Activated gamma-delta T cell treated with anti-CD3 and anti-CD28 coated beads, Interleukin-2, amount 50 U/mL, for 16 hours (primary cell): ENCODE data around the gene ZNF341.

Experiments used
- DNase-seq: peaks from one replicate; pipeline ENCODE4 v3.0.0-alpha.2; 2020; ENCODE audit warnings: low read depth

Gene ZNF341

DNA sequence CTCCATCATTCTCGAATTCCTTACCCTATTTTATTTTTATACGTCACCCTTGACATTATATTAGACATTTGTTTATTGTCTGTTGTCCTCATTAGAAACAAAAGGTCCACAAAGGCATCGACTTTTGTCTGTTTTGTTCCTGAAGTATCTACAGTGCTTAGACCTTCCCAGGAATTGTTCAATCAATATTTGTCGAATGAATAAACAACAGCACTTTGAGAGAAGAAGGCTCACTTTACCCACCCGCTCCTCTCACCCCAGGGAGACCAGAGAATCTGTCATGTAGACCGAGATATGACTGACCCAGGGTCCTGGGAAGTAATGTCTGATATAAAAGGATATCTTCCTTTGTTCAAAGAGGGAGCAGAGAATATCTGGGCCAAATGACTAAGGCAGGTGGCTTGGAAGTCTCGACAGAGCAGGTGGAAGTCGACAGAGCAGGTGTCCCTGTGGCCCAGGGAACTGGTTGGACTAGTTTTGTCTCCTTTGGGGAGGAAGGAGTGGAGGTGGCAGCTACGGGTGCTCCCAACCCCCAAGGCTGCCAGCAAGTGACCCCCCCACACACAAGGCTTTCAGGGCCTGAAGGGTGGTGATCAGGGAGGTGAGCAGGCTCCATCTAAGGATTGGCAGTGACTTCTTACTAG lies 64.6 kb downstream of the ZNF341 start:
- DNase-seq = no peak

DNA sequence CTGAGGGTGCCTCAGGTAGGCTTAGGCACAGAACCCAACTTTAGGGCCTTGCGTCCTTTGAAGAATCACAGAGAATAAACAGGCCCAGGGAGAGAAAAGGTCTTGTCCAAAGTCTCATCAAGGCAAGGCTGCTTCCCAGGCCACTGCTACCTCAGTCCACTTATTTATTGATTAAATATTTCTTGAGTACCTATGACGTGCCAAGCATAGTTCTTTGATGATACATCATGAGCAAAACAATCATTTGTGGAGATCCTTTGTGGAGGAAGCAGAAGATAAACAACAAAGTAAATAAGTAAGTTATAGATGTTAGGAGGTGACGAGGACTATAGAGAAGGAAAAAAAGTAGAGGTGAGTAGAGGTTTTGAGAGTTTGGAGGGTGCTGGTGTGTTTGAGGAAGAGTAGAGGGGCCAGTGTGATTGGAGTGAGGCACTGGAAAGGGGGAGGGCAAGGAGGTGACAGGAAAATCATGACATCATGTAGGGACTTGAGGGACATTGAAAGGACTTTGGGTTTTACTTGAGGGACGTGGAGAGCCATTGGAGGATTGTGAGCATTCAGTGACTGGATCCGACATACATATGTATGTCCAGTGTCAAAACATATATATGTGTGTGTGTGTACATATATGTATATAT lies 65.2 kb downstream of the ZNF341 start:
- no peak for DNase-seq

DNA sequence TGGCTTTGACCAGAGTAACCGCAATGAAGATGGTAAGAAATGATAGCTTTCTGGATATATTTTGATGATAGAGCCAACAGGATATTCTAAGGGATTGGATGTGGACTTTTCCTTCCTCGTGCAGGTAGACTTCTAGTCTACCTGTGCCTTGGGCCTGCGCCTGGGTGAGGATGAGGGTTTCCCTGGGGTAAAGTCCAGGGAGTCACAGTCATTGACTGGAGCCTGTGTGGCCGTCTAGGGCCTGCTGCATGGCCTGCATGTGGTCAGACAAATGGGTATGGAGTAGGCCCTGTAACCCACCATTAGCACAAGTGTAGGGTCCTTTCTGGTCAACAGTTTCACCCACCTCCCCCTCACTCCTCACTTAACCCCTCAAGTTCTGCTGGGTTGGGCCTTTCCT lies 66.6 kb downstream of the ZNF341 start:
- DNase-seq = no peak

DNA sequence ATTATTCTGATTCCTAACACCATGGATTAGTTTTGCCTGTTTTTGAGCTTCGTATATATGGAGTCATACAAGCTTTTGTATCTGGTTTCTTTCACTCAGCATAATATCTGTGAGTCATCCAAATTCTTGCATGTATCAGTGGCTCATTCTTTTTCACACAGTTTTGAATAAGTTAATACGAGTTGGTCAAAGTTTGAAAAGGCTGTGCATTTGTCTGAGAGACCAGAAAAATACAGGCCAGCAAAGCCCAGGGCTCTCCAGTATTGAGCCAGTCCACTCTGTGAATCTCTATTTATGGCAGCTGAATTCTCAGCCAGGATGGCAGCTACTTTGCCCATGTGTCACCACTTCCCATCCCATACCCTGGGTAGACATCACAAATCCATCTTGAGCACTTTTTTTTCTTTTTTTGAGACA lies 72.1 kb downstream of the ZNF341 start:
- no peak for DNase-seq

DNA sequence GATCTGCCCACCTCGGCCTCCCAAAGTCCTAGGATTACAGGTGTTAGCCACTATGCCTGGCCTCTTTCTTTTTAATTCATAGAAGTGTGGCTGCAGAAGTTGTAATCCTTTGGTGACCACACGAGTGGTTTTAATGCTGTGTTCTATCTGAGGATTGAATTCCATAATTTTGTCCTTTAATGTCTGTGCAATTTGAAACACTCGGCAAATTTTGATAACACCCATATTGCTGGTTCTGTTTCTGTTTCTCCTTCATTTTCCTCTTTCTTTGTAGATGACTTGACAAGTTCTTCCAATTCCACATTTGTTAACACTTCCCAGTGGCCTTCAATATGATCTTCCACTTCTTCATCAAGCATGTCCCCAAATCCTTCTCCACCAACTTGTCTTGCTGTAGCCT lies 76.6 kb downstream of the ZNF341 start:
- no peak for DNase-seq

DNA sequence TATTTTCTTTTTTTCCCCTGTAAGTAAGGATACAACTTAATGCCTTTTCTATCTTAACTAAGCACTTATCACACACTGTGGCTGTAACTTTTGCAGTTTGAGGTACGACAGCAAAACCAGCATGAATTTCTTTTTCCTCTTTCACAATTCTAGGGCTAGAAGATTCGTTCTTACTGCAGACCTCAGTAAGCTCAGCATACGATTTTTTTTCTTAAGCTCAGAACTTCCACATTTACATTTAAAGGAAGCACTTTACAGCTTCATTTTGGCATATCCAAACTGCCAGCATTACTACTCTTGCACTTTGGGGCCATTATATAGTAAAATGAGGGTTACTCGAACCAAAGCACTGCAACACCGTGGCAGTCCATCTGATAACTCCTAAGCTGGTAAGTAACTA lies 78.5 kb downstream of the ZNF341 start:
- DNase-seq = no peak

DNA sequence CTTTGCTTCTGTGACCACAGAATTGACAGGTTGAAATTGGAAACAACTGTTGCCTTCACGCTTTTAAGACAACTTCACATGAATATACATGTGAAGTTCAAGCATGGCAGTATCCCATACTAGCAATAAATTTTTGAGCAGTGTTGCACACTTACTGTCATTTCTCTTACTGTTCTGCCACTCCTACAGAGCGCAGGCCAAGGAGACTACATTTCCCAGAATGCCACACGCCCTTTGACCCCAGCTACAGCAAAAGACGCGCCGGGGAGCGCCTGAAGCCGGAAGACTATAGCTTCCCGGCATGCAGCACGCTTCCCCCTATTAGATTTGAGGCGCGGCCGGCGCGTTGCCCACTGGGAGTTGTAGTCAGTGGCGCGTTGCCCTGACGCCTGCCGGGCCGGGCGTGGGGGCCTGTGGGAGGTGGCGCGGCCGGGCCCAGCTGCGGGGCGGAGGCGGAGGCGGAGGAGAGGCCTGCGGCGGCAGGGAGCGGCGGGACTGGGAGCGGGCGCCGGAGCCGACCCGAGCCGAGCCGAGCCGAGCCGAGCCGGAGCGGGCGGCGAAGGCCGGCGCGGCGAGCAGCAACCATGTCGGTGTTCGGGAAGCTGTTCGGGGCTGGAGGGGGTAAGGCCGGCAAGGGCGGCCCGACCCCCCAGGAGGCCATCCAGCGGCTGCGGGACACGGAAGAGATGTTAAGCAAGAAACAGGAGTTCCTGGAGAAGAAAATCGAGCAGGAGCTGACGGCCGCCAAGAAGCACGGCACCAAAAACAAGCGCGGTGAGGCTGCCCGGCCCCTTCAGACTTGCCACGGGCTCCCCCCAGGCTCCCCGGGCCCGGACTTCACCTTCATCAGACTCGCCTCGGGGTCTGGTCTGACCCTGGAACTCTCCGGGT lies 79.3 kb downstream of the ZNF341 start, which contains the start of gene CHMP4B:
Gene CHMP4B (plus strand): TSS at position 464 of the 891 bp plus-strand sequence. CDS start 121 bp downstream, at position 585.
- DNase-seq = peak; percentile 98

DNA sequence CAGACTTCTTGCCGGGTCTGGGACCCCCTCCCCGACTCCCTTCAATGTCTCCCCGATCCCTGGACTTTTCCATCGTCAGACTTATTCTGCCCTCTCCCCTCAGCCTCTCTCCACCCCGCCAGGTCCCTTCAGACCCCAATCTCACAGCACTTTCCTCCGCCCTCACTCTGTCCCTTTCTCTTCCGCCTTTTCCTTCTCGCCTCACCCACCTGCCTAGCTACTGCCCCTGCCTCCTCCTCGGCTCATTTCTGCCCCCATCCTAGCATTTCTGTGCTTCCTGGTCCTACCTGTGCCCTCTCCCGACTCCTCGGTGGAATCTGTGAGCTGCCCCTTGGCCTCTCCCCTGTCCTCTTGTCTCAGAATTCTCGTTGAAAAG lies 80.0 kb downstream of the ZNF341 start:
- DNase-seq = no peak

DNA sequence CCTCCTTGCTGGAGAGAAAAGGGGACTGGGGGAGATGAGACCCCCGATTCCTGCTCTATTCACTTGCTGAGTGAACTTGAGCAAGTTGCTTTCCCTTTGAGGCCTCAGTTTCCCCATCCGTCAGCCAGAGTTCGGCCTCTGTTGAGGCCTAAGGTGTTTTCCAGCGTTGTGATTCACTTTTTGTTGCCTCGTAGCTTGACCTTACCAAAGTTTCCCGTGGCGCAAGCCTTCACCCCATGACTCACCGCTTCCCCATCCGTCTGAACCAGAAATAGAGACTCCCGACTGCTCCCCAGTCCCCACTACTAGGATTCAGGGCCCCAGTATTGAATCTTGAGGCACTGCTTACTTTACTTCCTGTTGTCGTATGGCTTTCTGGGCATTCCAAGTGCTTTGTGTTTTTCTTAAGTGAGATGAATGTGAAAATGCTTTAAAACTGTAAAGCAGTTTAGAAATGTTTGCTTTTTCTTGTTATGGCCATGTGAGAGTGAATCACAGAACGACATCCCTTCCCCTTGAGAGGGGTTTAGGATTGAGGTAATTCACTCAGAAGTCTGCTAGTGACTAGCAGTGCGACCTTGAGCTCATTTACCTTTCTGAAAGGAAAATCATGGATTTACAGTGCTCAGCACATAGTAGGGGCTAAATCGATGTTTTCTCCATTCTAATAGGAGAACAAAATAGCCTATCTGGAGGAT lies 80.5 kb downstream of the ZNF341 start:
- peak; percentile 30 for DNase-seq

DNA sequence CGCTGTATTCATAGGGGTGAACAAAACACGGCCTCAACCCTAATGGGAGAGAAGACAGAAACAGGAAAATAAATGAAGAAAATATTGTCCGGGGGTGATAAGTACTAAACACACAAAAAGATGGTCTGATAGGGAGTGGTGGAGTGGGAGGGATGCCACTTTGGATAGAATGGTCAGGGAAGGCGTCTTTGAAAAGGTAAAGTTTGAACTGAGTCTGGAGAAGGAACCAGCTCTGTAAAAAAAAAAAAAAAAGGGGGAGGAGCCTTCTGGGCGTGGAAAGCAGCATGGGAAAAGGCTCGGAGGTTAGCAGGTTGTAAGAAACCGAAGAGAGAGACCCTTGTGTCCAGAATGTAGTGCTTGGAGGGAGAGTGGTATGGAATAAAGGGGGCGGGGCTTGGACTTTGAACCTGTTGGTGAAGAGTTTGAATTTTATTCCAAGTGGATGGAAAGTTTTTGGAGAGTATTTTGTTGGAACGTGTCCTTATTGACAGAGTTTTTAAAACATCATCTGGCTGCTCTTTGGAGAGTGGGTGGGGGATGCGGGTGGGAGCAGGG lies 81.2 kb downstream of the ZNF341 start:
- DNase-seq = no peak

DNA sequence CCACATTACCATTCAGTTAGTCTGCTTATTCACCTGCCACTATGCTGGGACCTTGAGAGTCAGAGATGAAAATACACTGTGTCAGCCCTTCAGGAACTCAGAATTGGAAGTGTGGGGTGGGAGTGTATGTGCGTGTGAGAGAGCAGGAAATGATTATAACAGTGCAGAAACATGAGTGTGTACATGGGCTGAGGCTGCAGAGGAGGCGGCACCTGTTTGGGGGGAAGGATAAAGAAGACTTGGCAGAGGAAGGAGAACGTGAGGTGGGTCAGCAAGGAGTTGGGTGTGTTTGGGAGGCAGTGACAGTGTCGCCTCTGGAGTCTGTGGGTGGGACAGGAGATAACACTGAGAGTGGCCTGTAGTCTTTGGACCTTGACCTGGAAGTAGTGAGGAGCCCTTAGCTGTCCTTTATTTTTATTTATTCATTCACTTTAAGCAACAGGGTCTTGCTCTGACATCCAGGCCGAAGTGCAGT lies 82.5 kb downstream of the ZNF341 start:
- DNase-seq = no peak

DNA sequence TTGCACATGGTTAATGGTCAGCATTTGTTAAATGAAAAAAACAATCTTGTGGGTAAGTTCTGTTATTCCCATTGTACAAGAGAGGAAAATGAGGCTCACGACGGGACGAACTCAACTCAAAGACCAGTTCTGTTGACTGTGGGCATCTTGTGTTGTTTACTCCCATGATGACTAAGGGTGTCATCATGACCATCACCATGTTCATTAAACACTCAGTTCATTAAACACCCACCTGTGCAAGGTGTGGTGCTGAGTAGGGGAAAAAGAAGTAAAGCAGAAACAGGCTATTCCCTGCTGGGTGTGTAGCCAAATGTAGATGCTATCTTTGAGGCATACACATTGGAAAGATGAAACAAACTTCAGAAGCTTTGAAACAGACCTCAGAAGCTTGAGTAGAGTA lies 83.9 kb downstream of the ZNF341 start:
- no peak for DNase-seq

DNA sequence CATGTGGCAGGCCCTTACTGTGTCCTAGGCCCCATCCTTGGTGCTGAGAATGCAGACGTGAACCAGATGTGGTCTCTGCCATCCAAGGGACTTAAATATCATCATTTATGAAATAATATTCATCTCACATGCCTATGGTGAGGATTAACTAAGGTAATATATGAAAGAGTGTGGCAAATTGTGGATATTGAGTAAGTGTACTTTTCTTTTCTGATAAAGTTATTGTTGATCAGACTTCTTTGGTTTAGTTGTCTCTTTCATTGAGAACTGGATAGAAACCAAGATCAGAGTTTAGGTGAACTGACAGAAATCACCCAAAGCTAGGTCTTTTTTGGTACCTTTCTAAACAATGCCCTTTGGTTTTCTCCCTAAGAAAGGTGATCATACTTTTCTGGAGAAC lies 84.4 kb downstream of the ZNF341 start:
- DNase-seq = no peak

DNA sequence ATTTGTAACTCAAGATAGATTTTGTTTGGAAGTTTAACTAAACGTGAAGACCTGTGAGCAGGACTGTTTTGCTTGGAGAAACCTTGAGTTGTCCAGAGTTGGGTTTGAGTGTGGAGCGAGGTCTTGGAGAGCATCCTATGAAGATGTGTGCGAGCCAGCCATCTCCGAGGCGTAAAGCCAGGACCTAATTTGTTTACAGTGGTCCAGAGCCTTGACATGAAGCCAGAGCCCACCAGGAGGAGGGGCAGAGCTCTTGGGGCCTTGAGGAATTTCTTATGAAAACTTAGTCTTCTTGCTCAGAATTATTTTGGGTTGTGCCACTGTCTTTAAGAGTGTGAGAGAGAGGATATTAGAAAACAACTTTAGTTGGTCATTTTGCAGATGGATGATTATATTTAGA lies 85.6 kb downstream of the ZNF341 start:
- no peak for DNase-seq

DNA sequence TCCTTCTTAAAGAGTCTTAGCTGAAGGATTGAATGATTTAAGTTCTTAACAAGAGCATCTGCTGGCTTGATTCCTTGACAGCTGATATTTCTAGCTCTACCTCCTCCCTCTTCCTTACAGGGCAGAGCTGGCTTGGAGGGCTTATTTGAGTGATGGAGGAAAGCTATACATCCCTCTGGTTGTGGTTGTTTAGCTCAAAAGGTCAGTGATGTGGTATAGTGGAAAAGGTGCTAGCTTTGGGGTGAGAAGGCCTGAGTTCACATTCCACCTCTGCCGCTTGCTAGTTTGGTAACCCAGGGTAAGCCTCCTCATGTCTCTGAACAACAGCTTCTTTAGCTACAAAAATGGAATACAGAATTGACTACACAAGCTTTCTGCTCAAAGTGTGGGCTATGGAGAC lies 87.7 kb downstream of the ZNF341 start:
- no peak for DNase-seq

DNA sequence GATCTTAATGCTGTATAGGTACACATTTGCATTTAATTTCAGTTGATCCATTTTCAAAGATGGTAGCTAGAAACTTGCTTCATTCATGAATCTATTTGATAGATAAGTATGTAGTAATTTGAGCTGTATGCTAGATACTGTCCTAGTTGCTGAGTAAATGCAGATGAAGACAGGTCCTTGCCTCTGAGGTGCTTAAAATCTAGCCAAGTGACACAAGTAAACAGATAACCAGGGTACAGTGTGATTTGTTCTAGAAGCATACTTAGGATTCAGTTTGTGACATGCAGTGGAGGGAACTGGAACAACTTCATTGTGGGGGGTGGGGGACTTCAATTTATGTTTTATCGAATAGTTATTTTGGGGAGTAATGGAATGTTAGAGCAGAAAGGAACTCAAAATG lies 88.6 kb downstream of the ZNF341 start:
- no peak for DNase-seq

DNA sequence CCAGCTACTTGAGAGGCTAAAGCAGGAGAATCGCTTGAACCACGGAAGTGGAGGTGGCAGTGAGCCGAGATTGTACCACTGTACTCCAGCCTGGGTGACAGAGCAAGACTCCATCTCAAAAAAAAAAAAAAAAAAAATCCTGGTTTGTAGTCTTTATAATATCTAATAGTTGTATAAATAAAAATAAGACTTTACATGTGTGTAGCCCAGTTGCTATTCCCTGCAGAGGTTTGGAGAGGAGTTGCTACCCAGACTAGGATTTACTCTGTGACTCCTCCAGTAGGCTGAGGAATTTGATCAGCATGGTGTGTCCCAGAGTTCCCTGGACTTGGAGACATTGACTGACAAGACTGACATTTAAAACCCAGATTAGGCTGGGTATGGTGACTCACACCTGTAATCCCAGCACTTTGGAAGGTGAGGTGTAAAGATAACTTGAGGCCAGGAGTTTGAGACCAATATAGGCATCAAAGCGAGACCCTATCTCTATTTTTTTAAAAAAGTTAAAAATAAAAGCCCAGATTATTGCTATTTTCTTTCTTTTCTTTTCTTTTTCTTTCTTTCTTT lies 89.6 kb downstream of the ZNF341 start:
- no peak for DNase-seq

DNA sequence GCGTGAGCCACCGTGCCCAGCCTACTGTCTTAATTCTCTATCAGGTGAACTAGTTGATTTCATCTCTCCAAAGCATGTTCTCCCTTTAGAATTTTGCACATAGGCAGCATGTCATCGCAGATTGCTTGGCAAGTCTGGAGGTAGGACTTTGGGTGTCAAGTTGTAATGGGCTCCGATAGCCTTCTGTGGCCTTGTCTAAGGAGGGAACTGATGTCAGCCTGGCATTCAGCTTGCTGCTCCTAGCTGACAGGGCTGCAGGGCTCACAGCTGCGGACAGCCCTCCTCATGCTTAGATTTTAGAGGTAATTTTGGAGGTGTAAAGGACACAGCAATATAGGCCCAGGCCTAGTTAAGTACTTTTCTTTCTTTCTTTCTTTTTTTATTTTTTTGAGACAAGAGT lies 90.6 kb downstream of the ZNF341 start:
- DNase-seq = no peak

DNA sequence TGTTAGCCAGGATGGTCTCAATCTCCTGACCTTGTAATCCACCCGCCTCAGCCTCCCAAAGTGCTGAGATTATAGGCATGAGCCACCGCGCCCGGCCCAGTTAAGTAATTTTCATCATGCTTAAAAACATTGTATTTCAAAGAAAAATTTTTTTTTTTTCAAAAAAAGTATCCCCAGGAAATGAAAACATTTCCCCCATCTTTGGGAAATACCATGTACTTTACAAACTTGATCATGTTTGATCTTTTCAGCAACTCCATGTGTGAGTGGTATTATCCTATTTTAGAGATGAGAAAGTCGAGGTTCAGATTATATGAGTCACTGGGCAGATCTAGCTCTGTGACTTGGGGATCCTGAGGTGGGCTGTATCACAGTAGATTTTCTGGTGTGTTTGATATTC lies 91.2 kb downstream of the ZNF341 start:
- no peak for DNase-seq

DNA sequence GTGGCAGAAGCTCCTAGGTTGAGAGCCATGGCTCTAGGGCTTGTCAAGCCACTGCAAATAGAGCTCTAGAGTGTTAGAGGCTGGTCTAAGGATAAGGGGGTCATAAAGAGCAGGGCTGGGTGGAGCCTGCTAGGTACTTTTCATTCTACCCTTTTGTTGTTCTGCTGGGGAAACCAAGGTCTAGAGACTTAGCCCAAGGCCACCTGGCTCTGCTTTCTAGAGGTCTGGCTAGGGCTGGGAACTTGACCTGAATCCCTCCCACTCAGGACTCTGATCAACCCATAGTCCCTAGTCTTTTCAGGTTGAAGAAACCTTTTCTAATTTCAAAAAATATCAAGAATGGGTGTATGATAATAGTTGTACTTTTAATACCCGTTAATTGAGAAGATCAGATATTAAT lies 93.1 kb downstream of the ZNF341 start:
- DNase-seq = no peak
